GM21447 (cell line): ENCODE results near the gene AUTS2.

Experiments used
- ATAC-seq: cut with Tn5 transposase; IDR thresholded peaks from one replicate; pipeline ENCODE4 v1.9.1; 2021; ENCODE audit not compliant: unreplicated experiment

The AUTS2 gene

DNA sequence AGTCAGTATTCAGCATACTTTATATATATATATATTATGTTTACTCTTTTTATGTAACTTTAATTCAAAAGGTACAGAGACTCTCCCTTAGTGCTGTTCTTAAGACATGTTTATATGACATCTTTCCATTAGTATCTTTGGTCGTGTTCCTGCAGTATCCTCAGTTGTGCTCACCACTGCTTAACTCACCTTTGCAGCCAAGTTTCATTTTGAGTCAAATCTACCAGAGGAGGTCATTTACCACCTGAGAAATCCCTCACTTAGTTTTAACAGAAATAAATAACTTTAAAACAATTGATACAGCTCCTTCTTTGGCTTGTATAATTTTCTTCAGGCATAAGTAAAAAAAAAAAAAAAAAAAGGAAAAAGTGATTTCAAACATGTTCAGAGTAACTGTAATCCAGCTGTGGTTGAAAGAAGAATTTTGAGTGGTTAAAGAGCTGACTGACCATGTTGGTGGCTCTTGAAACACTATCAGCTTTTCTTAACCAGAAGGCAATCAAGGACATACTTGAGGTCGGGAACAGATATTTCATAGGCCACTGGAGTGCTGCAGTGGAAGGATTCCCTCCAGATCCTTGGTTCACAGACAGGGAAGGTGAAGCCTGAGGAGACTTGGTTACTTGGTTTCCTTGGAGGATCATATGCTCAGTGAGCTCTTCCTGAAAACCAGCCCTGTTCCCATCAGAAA lies 116.8 kb downstream of the AUTS2 start:
- ATAC-seq, result no peak

DNA sequence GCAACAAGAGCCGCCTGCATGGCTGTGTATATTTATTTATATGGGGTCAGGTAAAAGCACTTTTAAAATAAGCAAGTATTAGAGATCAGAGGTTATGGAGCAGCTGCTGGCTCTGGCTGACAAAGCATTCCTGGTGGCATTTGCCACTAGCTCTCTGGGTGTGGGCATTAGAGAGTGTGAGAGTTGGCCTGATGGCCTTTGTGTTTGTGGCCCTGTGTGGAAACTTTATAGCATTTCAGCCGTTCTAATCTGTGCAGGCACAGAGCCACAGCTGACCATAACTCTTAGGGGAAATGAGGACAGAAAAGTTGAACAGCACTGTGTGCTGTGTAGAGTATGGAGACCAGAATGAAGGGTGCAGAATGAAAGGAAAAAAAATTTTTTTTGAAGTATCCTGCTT lies 118.9 kb downstream of the AUTS2 start:
- no peak for ATAC-seq

DNA sequence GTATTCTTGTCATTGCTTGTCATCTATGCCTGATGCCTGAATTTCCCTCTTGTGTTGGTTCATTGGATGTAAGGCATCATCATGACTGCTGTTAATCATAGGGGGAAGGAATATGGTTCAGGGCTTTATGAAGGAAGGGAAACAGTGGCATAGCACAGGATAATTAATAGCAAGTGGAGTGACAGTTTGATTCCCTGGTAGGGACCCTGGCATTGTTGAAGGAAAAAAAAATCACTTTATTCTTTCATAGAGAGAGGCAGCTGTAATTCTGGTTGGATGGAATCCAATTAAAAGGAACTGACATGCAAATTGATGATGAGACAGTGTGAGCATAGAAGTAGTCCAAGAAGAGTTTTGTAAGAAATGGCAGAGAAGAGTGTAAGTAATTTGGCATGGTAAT lies 121.4 kb downstream of the AUTS2 start:
- no peak for ATAC-seq

GRCh38 chr7:69722843-69723242 lies 124.6 kb downstream of the AUTS2 start:
- no peak for ATAC-seq

- no peak for ATAC-seq
Measured at GRCh38 chr7:69723663-69724062, 125.4 kb downstream of the AUTS2 start.

- no peak for ATAC-seq
Measured at GRCh38 chr7:69728304-69728703, 130.0 kb downstream of the AUTS2 start.

DNA sequence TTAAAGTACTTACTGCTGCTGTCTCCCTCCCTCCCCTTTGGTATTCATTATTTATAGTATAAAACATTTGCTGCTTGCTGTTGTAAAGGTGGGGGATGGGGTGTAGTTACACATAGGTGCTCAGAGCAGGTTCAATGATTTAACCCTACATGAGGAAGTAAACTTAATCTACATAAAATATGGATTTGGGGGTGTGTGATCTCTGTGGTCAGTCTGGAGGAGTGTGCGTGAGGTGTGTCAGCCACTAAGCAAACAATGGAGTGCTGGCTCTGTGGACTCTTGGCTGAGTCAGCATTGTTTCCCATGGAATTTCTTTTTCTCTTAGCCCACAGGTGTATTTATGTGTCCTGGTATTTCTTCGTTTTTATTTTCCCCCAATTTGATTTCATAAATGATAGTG lies 133.9 kb downstream of the AUTS2 start:
- no peak for ATAC-seq

DNA sequence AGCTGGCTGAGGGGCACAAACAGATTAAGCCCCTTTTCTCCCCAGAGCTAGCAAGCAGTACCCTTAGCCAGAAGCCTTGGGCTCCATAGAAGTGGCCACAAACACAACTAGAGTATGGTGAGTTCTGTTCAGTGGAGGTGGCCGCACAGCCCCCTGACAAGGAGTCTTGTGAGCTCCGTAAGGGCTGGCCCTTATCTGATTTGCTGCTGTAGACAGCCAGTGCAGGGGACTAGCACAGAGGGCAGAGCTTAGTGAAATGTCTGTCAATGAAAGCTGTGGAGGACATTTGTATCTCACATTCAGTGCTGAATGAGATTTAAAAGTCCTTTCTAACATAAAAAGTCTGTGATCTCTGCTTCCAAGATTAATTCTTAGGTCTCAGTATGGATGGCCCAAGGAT lies 137.3 kb downstream of the AUTS2 start:
- no peak for ATAC-seq

DNA sequence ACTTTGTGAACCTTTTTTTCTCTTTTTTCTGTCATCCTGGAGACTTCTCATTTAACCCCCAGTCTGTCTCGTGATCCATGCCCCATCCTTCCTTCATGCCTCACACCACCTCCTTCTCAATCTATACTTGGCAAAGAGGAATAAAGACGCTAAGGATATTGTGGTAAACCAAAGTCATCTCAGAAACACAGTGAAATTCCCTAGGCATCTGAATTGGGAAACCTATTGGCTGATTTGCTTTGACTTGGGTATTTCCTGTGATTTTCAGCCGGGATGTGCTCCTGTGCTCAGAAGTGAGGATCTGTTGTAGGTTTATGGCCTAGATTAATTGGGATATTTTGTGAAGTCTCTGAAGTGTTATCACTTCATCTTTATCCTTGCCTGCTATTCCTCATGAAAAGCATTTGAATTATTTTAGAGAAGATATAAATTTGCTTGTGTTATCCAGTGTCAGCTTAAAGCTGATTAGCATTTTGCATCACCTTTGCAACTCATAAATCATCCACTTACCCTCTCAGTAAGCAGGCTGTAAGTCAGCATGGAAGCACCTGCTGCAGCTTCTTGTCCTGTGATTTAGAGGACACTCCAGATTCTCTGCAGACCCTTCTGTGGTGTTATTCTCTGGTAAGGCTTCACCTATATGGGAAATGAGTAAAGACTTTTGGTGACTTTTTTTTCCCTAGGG lies 138.0 kb downstream of the AUTS2 start:
- ATAC-seq, result no peak

DNA sequence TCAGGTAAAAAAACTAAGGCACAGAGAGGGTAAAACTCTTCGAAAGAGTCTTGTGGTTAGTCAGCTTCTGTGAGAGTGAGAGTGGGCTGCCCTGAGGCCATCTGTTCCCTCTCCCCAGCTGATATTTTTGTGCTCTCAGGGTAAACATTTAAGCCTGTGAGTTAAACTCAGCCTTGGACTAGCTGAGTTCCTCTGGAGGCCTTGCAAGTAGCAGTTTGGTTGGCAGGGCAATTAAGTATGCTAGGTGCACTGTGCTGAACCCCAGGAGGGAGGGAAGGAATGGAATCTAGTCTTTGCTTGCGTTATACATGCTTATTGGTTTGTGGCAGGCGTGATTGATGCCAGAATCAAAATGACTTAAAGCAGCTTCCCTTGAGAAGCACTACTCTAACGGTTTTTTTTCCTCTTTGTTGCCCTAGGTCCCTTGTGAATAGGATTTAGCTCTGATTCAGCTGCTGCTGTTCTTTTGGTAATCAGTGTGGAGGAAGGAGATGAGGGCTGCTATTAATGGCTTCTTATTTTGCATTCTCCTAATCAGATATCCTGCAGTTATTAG lies 140.2 kb downstream of the AUTS2 start:
- ATAC-seq, result peak; percentile 66

DNA sequence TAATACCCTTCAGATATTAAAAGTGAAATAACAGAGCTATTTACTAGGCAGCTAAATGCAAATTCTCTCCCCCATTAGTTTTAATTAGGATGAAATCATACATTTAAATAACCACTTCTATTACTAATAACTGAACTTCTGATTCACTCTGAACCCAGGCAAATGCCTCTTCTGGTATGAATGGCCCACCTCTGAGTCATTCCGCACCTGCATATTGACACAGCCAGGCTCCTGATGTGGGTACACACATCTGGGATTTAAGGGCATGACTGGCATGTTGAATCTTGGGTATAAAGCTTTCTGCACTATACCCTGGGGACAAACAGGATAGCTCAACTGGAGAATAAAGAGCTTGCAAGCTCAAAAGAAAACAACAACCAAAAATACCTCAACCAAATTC lies 140.9 kb downstream of the AUTS2 start:
- peak; percentile 64 for ATAC-seq

DNA sequence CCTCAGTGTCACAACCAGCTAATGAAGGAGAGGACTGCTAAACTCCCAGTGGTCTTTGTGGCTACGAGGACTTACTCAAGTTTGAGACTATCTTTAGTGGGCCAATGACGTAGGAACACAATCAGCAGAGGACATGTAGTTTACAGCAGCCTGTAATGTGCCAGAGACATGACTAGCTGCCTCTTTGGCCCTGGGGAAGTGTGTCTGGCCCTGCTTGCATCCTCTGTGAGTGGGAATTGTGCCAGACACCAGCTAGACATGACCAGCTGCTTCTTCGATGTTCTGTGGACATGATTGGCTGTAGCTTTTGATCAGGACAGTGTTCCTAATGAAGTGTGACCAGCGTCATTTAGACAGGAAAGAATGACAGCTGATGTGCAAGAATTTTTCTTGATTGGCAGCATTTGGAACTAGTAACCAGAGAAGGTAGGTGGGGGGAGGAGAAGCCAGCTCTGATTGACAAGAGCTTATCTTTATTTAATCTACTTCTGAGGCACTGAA lies 141.7 kb downstream of the AUTS2 start:
- peak; percentile 54 for ATAC-seq

DNA sequence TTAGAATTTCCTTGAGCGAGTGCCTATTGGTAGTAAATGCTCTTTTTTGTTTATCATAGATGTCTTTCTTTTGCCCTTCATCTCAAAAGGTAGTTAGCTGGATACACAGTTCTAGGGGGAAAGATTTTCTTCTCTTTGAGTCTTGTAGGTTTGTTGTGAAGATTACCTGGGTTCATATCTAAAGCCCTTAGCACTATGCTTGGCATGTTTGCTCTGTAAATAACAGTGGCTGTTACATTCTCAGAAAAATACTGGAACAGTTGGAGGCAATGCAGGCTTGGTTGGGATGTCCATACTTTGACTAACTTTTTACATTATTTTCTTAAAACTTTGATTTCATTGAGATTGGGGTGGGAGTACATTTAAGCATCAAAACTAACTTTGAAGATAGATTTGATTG lies 144.0 kb downstream of the AUTS2 start:
- ATAC-seq, result no peak

DNA sequence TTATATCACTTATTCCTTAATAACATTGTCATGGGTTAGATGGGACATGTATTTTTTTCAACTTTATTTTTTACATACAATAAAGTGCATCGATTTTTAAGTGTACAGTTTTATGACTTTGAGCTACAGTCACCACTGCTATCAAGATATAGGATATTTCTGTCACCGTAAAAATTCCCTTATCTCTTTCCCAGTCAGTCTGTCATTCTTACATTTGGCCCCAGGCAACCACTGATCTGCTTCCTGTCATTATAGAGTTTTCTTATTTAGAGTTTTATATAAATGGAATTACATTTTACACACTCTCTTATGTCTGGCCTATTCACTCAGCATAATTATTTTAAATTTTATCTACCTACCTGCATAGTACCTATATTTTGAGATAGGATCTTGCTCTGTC lies 145.2 kb downstream of the AUTS2 start:
- no peak for ATAC-seq

DNA sequence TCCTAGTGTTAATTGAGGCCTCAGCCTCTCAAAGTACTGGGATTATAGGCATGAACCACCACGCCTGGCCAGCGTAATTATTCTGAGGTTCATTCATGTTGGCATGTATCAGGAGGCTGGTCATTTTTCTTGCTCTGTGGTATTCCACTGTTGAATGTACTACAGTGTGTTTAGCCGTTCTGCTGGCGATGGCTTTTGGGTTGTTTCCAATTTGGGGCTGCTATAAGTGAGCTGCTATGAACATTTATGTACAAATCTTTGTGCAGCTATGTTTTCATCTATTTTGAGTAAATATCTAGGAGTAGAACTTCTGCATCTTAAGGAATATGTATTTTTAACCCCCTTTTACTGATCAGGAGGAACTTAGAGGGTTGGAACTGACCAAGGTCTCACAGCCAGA lies 145.8 kb downstream of the AUTS2 start:
- ATAC-seq, result no peak

DNA sequence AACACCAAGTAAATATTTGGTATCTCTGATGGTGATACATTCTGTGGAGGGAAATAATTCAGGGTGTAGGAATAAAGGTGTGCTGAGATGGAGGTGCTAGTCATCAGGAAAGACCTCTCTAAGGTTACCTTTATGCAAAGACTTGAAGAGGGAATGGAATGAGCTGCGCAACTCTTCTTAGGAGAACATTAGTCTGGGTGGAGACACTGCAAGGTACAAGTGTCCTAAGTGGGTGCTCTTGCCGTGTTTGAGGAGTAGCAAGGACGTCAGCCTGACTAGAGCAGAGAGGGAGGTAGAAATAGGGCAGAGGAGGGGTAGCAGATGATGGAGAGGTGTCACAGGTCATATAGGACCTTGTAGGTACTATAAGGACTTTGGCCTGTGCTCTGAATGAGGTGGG lies 148.1 kb downstream of the AUTS2 start:
- no peak for ATAC-seq

DNA sequence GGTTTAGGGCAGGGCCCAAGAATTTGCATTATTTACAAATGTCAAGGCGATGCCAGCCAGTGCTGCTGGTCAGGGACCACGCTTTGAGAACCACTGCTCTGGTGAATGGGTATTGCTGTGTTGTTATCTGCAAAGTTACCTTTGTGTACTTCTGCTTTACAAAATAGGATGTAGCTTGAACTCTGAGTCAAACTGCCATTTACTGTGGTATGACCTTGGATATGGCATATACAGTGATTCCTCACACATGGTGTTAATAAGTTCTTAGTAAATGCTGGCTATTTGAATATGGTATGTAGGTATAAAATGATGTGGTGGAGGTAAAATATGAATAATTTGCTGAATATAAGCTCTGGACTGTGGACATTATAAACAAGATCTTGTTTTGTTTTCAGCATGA lies 148.9 kb downstream of the AUTS2 start:
- no peak for ATAC-seq

GRCh38 chr7:69748530-69748929 lies 150.3 kb downstream of the AUTS2 start:
- no peak for ATAC-seq

GRCh38 chr7:69749372-69749979 lies 151.2 kb downstream of the AUTS2 start:
- no peak for ATAC-seq

DNA sequence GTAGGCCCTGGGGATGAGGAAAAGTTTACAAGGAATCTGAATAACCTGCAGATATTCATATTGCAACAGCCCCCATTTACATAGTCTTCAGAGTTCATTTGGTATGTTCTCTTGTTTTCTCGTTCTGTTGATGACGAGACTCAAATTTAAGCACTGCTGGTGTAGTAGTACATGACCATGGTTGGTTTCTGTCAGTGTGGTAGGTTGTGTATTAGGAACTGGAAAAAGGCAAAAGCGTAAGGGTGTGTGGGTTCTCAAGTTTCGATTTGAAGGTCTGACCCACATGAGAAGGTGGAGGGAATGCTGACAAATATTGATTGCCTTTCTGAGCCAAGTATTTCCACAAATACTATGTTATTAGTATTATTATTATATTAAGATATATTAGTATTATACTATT lies 151.7 kb downstream of the AUTS2 start:
- ATAC-seq, result no peak

DNA sequence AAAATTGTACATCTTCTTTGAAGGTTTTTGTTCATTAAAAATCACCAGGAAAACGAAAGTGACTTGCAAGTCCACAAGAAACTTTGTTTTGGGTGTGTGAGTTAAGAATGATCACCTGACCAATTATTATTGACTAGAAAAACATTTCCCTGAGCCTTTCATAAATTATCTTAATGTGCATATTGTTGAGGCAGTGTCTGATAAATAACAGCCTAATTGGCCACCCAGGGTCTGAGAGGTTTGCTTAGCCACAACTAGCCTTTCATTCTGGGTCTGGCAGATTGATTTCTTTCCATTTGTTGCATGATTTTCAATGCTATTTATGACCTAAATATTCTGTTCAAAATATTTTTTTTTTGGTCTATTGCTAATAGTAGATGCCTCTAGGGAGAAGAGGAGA lies 152.8 kb downstream of the AUTS2 start:
- ATAC-seq, result no peak

GRCh38 chr7:69753981-69754380 lies 155.7 kb downstream of the AUTS2 start:
- ATAC-seq, result no peak
